ENCODE measurements around the gene OGFOD2. TPM values are rescaled to one million over a fixed set of nuclear protein-coding genes. Genes with fewer than 3 reads are reported as not detected.
"Not testable (repeated sequence)": the region's sequence is repeated elsewhere in the genome, so short reads cannot be mapped to it uniquely, and the experiment has no call there.

Gene OGFOD2
- total RNA-seq, 1 experiment from 2014 or later = 8.5 TPM

GRCh38 chr12:123005081-123005626 is 30.1 kb downstream of the OGFOD2 start:
- Histone ChIP-seq H3K9me3 (ENCODE audit: low read length) (no peaks in the 10 kb centered on the region), H3K9ac (ENCODE audit: low read length) (no peak overlapping the region), H3K4me3 (ENCODE audit: low read length) (no peak overlapping the region), H3K36me3 (ENCODE audit: insufficient read depth, low read length) (no peaks in the 10 kb centered on the region), H3K79me2 (ENCODE audit: low read length) (no peaks in the 10 kb centered on the region), H4K20me1 (ENCODE audit: insufficient read depth, low read depth, low read length) (no peaks in the 10 kb centered on the region), H3K4me1 (ENCODE audit: low read length) (no peaks in the 10 kb centered on the region), H3K27ac (ENCODE audit: low read length) (no peak overlapping the region), H3K27me3 (ENCODE audit: low read length) (no peaks in the 10 kb centered on the region), H3K9me2 (replicated peaks; ENCODE audit: insufficient read depth, low read length) (no peaks in the 10 kb centered on the region), H2AFZ (ENCODE audit: low read length) (no peak overlapping the region), H3K4me2 (ENCODE audit: low read depth, low read length, poor library complexity, severe bottlenecking) (no peak overlapping the region)
- no peak for DNase-seq

- H3K36me3 ChIP-seq (ENCODE audit: insufficient read depth, low read length) = no peaks in the 10 kb centered on the region
- no peak overlapping the region for H2AFZ ChIP-seq (ENCODE audit: low read length)
- no peak overlapping the region for H3K4me3 ChIP-seq (ENCODE audit: low read length)
- H3K79me2 ChIP-seq (ENCODE audit: low read length) = no peaks in the 10 kb centered on the region
- H3K9me3 ChIP-seq (ENCODE audit: low read length) = no peaks in the 10 kb centered on the region
- H3K4me1 ChIP-seq (ENCODE audit: low read length) = no peaks in the 10 kb centered on the region
- no peaks in the 10 kb centered on the region for H3K9me2 ChIP-seq (replicated peaks; ENCODE audit: insufficient read depth, low read length)
- H3K9ac ChIP-seq (ENCODE audit: low read length) = no peak overlapping the region
- no peak overlapping the region for H3K27ac ChIP-seq (ENCODE audit: low read length)
- no peak for DNase-seq
- no peaks in the 10 kb centered on the region for H3K27me3 ChIP-seq (ENCODE audit: low read length)
- H3K4me2 ChIP-seq (ENCODE audit: low read depth, low read length, poor library complexity, severe bottlenecking) = no peak overlapping the region
- no peaks in the 10 kb centered on the region for H4K20me1 ChIP-seq (ENCODE audit: insufficient read depth, low read depth, low read length)
Observed at GRCh38 chr12:123006977-123007376, 31.9 kb downstream of the OGFOD2 start.

GRCh38 chr12:123010110-123010509 is 35.1 kb downstream of the OGFOD2 start:
- H3K79me2 ChIP-seq (ENCODE audit: low read length) = no peaks in the 10 kb centered on the region
- no peak overlapping the region for H3K27ac ChIP-seq (ENCODE audit: low read length)
- H3K9ac ChIP-seq (ENCODE audit: low read length) = no peak overlapping the region
- H2AFZ ChIP-seq (ENCODE audit: low read length) = no peak overlapping the region
- H3K4me3 ChIP-seq (ENCODE audit: low read length) = no peak overlapping the region
- H3K9me2 ChIP-seq (replicated peaks; ENCODE audit: insufficient read depth, low read length) = no peaks in the 10 kb centered on the region
- no peaks in the 10 kb centered on the region for H3K36me3 ChIP-seq (ENCODE audit: insufficient read depth, low read length)
- no peak overlapping the region for H3K4me2 ChIP-seq (ENCODE audit: low read depth, low read length, poor library complexity, severe bottlenecking)
- DNase-seq = no peak
- no peaks in the 10 kb centered on the region for H4K20me1 ChIP-seq (ENCODE audit: insufficient read depth, low read depth, low read length)
- H3K4me1 ChIP-seq (ENCODE audit: low read length) = no peaks in the 10 kb centered on the region
- no peaks in the 10 kb centered on the region for H3K27me3 ChIP-seq (ENCODE audit: low read length)
- no peaks in the 10 kb centered on the region for H3K9me3 ChIP-seq (ENCODE audit: low read length)

- Histone ChIP-seq H3K4me1 (ENCODE audit: low read length) (no peaks in the 10 kb centered on the region), H4K20me1 (ENCODE audit: insufficient read depth, low read depth, low read length) (no peaks in the 10 kb centered on the region), H3K36me3 (ENCODE audit: insufficient read depth, low read length) (no peaks in the 10 kb centered on the region), H3K9ac (ENCODE audit: low read length) (no peak overlapping the region), H3K4me3 (ENCODE audit: low read length) (no peak overlapping the region), H2AFZ (ENCODE audit: low read length) (no peak overlapping the region), H3K27ac (ENCODE audit: low read length) (no peak overlapping the region), H3K9me3 (ENCODE audit: low read length) (no peaks in the 10 kb centered on the region), H3K79me2 (ENCODE audit: low read length) (no peaks in the 10 kb centered on the region), H3K27me3 (ENCODE audit: low read length) (no peaks in the 10 kb centered on the region), H3K4me2 (ENCODE audit: low read depth, low read length, poor library complexity, severe bottlenecking) (no peak overlapping the region), H3K9me2 (replicated peaks; ENCODE audit: insufficient read depth, low read length) (no peaks in the 10 kb centered on the region)
- no peak for DNase-seq
Observed at GRCh38 chr12:123010681-123011080, 35.6 kb downstream of the OGFOD2 start.

- H3K9me3 ChIP-seq (ENCODE audit: low read length) = no peaks in the 10 kb centered on the region
- no peak for DNase-seq
- no peak overlapping the region for H3K27ac ChIP-seq (ENCODE audit: low read length)
- no peaks in the 10 kb centered on the region for H3K9me2 ChIP-seq (replicated peaks; ENCODE audit: insufficient read depth, low read length)
- H2AFZ ChIP-seq (ENCODE audit: low read length) = no peak overlapping the region
- H3K27me3 ChIP-seq (ENCODE audit: low read length) = no peaks in the 10 kb centered on the region
- H4K20me1 ChIP-seq (ENCODE audit: insufficient read depth, low read depth, low read length) = no peaks in the 10 kb centered on the region
- H3K36me3 ChIP-seq (ENCODE audit: insufficient read depth, low read length) = no peaks in the 10 kb centered on the region
- H3K4me2 ChIP-seq (ENCODE audit: low read depth, low read length, poor library complexity, severe bottlenecking) = no peak overlapping the region
- H3K4me1 ChIP-seq (ENCODE audit: low read length) = no peaks in the 10 kb centered on the region
- no peak overlapping the region for H3K9ac ChIP-seq (ENCODE audit: low read length)
- H3K4me3 ChIP-seq (ENCODE audit: low read length) = no peak overlapping the region
- no peaks in the 10 kb centered on the region for H3K79me2 ChIP-seq (ENCODE audit: low read length)
Observed at GRCh38 chr12:123011701-123012100, 36.7 kb downstream of the OGFOD2 start.

GRCh38 chr12:123013185-123014095 is 38.4 kb downstream of the OGFOD2 start:
- Histone ChIP-seq H3K4me2 (ENCODE audit: low read depth, low read length, poor library complexity, severe bottlenecking) (no peak overlapping the region), H3K27ac (ENCODE audit: low read length) (no peak overlapping the region), H3K4me1 (ENCODE audit: low read length) (no peaks in the 10 kb centered on the region), H3K9ac (ENCODE audit: low read length) (no peak overlapping the region), H4K20me1 (ENCODE audit: insufficient read depth, low read depth, low read length) (no peaks in the 10 kb centered on the region), H3K79me2 (ENCODE audit: low read length) (no peaks in the 10 kb centered on the region), H3K27me3 (ENCODE audit: low read length) (no peaks in the 10 kb centered on the region), H3K9me3 (ENCODE audit: low read length) (no peaks in the 10 kb centered on the region), H3K9me2 (replicated peaks; ENCODE audit: insufficient read depth, low read length) (no peaks in the 10 kb centered on the region), H2AFZ (ENCODE audit: low read length) (no peak overlapping the region), H3K36me3 (ENCODE audit: insufficient read depth, low read length) (no peaks in the 10 kb centered on the region), H3K4me3 (ENCODE audit: low read length) (no peak overlapping the region)
- no peak for DNase-seq

GRCh38 chr12:123014473-123014872 is 39.4 kb downstream of the OGFOD2 start:
- not testable (repeated sequence) for H3K36me3 ChIP-seq (ENCODE audit: insufficient read depth, low read length); H3K4me3 ChIP-seq (ENCODE audit: low read length); H3K27me3 ChIP-seq (ENCODE audit: low read length); H4K20me1 ChIP-seq (ENCODE audit: insufficient read depth, low read depth, low read length); H3K4me2 ChIP-seq (ENCODE audit: low read depth, low read length, poor library complexity, severe bottlenecking); H3K27ac ChIP-seq (ENCODE audit: low read length); H3K9ac ChIP-seq (ENCODE audit: low read length); H3K9me3 ChIP-seq (ENCODE audit: low read length); H3K4me1 ChIP-seq (ENCODE audit: low read length); DNase-seq; H3K79me2 ChIP-seq (ENCODE audit: low read length); H2AFZ ChIP-seq (ENCODE audit: low read length); H3K9me2 ChIP-seq (replicated peaks; ENCODE audit: insufficient read depth, low read length)

GRCh38 chr12:123017753-123018152 is 42.7 kb downstream of the OGFOD2 start:
- no peak overlapping the region for H3K4me3 ChIP-seq (ENCODE audit: low read length)
- no peak overlapping the region for H2AFZ ChIP-seq (ENCODE audit: low read length)
- H3K9ac ChIP-seq (ENCODE audit: low read length) = no peak overlapping the region
- no peaks in the 10 kb centered on the region for H3K36me3 ChIP-seq (ENCODE audit: insufficient read depth, low read length)
- no peaks in the 10 kb centered on the region for H4K20me1 ChIP-seq (ENCODE audit: insufficient read depth, low read depth, low read length)
- no peaks in the 10 kb centered on the region for H3K79me2 ChIP-seq (ENCODE audit: low read length)
- no peaks in the 10 kb centered on the region for H3K4me1 ChIP-seq (ENCODE audit: low read length)
- DNase-seq = no peak
- H3K27ac ChIP-seq (ENCODE audit: low read length) = no peak overlapping the region
- H3K9me2 ChIP-seq (replicated peaks; ENCODE audit: insufficient read depth, low read length) = no peaks in the 10 kb centered on the region
- no peak overlapping the region for H3K4me2 ChIP-seq (ENCODE audit: low read depth, low read length, poor library complexity, severe bottlenecking)
- no peaks in the 10 kb centered on the region for H3K27me3 ChIP-seq (ENCODE audit: low read length)
- no peaks in the 10 kb centered on the region for H3K9me3 ChIP-seq (ENCODE audit: low read length)
